ENCODE data around the gene ABCB11.

ABCB11 gene

GRCh38 chr2:169049142-169049541 is 18.0 kb upstream of the ABCB11 start:
- Histone ChIP-seq H3K36me3 (replicated peaks) (no peaks in the 10 kb centered on the region), H3K4me3 (ENCODE audit: low read depth, low read length) (no peak overlapping the region), H3K27me3 (replicated peaks) (no peaks in the 10 kb centered on the region), H3K27ac (no peak overlapping the region)
- in situ Hi-C loops (cut with HindIII; ENCODE audit: low pct_ligation_motif_present, low sequenced_read_pairs) = no loop called here
- no peak for DNase-seq
- TF ChIP-seq CTCF (IDR thresholded peaks at IDR 0.05; ENCODE audit: low read depth, low read length, missing control alignments) = no peak

- H3K27me3 ChIP-seq (replicated peaks) = no peaks in the 10 kb centered on the region
- H3K4me3 ChIP-seq (ENCODE audit: low read depth, low read length) = no peak overlapping the region
- in situ Hi-C loops (cut with HindIII; ENCODE audit: low pct_ligation_motif_present, low sequenced_read_pairs) = no loop called here
- DNase-seq = no peak
- no peak for TF ChIP-seq CTCF (IDR thresholded peaks at IDR 0.05; ENCODE audit: low read depth, low read length, missing control alignments)
- no peak overlapping the region for H3K27ac ChIP-seq
- H3K36me3 ChIP-seq (replicated peaks) = no peaks in the 10 kb centered on the region
Measured at GRCh38 chr2:169047256-169048250, 16.4 kb upstream of the ABCB11 start.

GRCh38 chr2:169046440-169047151 is 15.5 kb upstream of the ABCB11 start:
- Histone ChIP-seq H3K4me3 (ENCODE audit: low read depth, low read length) (no peak overlapping the region), H3K27ac (no peak overlapping the region), H3K36me3 (replicated peaks) (no peaks in the 10 kb centered on the region), H3K27me3 (replicated peaks) (no peaks in the 10 kb centered on the region)
- in situ Hi-C loops (cut with HindIII; ENCODE audit: low pct_ligation_motif_present, low sequenced_read_pairs) = no loop called here
- no peak for DNase-seq
- TF ChIP-seq CTCF (IDR thresholded peaks at IDR 0.05; ENCODE audit: low read depth, low read length, missing control alignments) = no peak

- no peak for TF ChIP-seq CTCF (IDR thresholded peaks at IDR 0.05; ENCODE audit: low read depth, low read length, missing control alignments)
- in situ Hi-C loops (cut with HindIII; ENCODE audit: low pct_ligation_motif_present, low sequenced_read_pairs) = no loop called here
Measured at GRCh38 chr2:169042856-169043255, 11.7 kb upstream of the ABCB11 start.

GRCh38 chr2:169041594-169041993 is 10.5 kb upstream of the ABCB11 start:
- DNase-seq = no peak
- no peak for TF ChIP-seq CTCF (IDR thresholded peaks at IDR 0.05; ENCODE audit: low read depth, low read length, missing control alignments)
- no peaks in the 10 kb centered on the region for H3K36me3 ChIP-seq (replicated peaks)
- no peak overlapping the region for H3K27ac ChIP-seq
- in situ Hi-C loops (cut with HindIII; ENCODE audit: low pct_ligation_motif_present, low sequenced_read_pairs) = no loop called here
- no peak overlapping the region for H3K4me3 ChIP-seq (ENCODE audit: low read depth, low read length)
- H3K27me3 ChIP-seq (replicated peaks) = no peaks in the 10 kb centered on the region

More at GRCh38 chr2:169042856-169043255, 11.7 kb upstream of the ABCB11 start:
- no peak for DNase-seq
- no peak overlapping the region for H3K4me3 ChIP-seq (ENCODE audit: low read depth, low read length)
- no peak overlapping the region for H3K27ac ChIP-seq
- no peaks in the 10 kb centered on the region for H3K27me3 ChIP-seq (replicated peaks)
- no peaks in the 10 kb centered on the region for H3K36me3 ChIP-seq (replicated peaks)

Measured in brain microvascular endothelial cell (primary cell).